ENCODE results near the gene SCGB1D4.

SCGB1D4 gene

DNA sequence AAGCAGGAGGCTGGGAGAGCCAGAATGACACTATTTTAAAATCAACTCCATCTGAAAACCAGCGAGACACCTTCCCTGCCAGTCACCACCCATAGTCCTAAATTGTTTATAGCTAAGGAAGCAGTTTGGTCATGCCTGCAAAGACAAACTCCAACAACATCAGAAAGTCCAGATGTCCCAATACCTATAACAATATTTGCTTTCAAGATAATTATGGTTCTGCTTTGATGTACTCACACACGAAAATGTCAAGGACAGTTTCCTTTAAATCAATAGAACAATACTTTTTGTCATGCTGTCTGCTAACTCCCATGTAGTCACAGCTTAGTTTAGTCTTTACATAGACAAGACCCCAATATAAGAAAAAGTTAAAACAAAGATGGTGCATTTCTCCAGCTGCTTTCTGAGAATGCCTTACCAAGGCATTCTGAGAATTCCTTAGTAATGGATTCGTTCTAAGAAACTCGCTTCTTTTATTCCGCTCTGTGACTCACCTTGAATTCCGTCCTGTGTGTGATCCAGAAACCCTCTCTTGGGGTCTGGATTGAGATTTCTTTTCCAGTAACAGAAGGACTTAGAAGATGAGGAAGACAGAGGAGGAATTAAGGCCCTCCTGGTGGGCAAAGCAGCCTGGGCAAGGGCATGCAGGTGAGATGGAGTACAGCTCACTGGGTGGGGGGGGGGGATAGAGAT is 38.5 kb downstream of the SCGB1D4 start:
- H3K4me3 ChIP-seq (ENCODE audit: low read depth, low read length) = no peak overlapping the region
- no peak for DNase-seq (ENCODE audit: low read depth)
- TF ChIP-seq, protein P1, sequence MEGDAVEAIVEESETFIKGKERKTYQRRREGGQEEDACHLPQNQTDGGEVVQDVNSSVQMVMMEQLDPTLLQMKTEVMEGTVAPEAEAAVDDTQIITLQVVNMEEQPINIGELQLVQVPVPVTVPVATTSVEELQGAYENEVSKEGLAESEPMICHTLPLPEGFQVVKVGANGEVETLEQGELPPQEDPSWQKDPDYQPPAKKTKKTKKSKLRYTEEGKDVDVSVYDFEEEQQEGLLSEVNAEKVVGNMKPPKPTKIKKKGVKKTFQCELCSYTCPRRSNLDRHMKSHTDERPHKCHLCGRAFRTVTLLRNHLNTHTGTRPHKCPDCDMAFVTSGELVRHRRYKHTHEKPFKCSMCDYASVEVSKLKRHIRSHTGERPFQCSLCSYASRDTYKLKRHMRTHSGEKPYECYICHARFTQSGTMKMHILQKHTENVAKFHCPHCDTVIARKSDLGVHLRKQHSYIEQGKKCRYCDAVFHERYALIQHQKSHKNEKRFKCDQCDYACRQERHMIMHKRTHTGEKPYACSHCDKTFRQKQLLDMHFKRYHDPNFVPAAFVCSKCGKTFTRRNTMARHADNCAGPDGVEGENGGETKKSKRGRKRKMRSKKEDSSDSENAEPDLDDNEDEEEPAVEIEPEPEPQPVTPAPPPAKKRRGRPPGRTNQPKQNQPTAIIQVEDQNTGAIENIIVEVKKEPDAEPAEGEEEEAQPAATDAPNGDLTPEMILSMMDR (IDR thresholded peaks at IDR 0.05; ENCODE audit: low read depth, low read length, missing control alignments) = no peak

DNA sequence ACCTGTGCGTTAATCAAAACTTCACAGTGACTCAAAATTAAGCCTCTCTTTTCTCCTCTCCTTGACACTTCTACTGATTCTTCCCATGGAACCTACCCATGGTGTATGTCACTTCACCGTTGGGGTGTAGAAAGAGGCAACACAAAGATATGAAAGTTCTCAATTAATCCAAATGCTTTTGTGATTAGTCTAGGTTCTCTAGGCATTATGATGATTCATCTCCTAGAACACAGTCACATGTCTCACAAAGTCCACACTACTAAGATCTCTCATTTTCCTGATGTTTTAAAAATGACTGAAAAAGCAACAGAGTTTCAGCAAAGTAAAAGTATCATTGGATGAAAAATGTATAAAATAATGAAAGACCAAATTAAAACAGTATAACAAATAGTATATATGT is 42.6 kb downstream of the SCGB1D4 start:
- TF ChIP-seq, protein P1 (IDR thresholded peaks at IDR 0.05; ENCODE audit: low read depth, low read length, missing control alignments) = no peak
- no peak overlapping the region for H3K4me3 ChIP-seq (ENCODE audit: low read depth, low read length)
- DNase-seq (ENCODE audit: low read depth) = no peak

DNA sequence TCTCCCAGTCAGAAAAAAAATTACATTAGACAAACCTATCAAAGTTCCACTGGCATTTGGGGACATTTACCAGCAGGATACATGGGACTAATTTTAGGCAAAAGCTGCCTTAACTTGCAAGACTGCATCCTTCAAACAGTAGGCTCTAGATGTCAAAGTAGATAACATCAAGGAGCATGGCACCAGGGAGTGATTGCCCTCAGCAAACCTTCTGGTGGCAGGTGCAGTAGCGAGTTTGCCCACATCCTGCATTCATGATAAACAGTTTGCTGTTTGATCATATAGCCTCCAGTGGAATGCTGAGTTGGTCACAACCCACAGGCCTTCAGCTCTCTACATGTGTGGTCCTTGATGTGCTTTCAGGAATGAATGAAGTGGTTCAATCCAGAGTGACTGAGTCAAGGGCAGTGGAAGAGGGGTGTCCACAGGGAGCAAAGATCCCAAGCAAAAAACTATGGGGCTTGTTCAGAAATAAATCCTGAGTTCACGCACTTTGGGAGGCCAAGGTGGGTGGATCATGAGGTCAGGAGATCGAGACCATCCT is 44.8 kb downstream of the SCGB1D4 start:
- no peak overlapping the region for H3K4me3 ChIP-seq (ENCODE audit: low read depth, low read length)
- no peak for DNase-seq (ENCODE audit: low read depth)
- TF ChIP-seq, protein P1 (IDR thresholded peaks at IDR 0.05; ENCODE audit: low read depth, low read length, missing control alignments) = no peak

DNA sequence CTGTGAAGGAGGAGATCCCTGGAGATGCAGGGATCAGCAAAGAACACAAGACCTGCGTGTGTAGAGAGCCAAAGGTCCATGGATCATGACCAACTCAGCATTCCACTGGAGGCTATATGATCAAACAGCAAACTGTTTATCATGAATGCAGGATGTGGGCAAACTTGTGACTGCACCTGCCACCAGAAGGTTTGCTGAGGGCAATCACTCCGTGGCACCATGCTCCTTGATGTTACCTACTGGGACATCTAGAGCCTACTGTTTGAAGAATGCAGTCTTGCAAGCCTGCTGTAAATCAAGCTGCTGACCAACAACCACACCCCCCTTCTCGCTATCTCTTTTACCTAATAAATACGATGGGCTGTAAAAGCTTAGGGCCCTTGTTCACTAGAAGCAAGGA is 47.2 kb downstream of the SCGB1D4 start:
- no peak overlapping the region for H3K4me3 ChIP-seq (ENCODE audit: low read depth, low read length)
- TF ChIP-seq, protein P1 (IDR thresholded peaks at IDR 0.05; ENCODE audit: low read depth, low read length, missing control alignments) = no peak
- no peak for DNase-seq (ENCODE audit: low read depth)
